Measurements from ENCODE around the gene TRIM32.

DNA sequence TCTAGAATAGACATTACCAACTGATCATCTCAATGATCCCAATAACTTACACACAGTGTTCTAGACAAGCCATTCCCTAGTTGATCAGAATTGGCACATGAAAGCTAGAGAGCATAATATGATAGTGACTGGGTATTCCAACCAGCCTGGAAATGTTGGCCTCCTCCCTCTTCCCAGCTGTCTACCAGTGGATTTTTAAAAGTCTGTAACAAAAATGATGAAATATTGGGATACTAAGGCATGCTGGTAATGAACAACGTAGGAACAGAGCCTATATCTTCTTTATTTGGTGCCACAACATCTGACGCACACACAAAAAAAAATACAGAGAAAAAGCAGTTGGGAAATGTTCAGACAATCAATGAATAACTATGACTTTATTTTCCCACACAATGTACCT lies 34.8 kb downstream of the TRIM32 start:
- TF ChIP-seq, protein P1, sequence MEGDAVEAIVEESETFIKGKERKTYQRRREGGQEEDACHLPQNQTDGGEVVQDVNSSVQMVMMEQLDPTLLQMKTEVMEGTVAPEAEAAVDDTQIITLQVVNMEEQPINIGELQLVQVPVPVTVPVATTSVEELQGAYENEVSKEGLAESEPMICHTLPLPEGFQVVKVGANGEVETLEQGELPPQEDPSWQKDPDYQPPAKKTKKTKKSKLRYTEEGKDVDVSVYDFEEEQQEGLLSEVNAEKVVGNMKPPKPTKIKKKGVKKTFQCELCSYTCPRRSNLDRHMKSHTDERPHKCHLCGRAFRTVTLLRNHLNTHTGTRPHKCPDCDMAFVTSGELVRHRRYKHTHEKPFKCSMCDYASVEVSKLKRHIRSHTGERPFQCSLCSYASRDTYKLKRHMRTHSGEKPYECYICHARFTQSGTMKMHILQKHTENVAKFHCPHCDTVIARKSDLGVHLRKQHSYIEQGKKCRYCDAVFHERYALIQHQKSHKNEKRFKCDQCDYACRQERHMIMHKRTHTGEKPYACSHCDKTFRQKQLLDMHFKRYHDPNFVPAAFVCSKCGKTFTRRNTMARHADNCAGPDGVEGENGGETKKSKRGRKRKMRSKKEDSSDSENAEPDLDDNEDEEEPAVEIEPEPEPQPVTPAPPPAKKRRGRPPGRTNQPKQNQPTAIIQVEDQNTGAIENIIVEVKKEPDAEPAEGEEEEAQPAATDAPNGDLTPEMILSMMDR (IDR thresholded peaks at IDR 0.05 in 4 of 5, conservative IDR thresholded peaks at IDR 0.05 in 1 of 5), result no peak
- no peak for TF ChIP-seq POLR2A (IDR thresholded peaks at IDR 0.05)
